GM18951 (cell line): ENCODE measurements around the gene CEP295NL.
"Not testable (repeated sequence)": the region's sequence is repeated elsewhere in the genome, so short reads cannot be mapped to it uniquely, and the experiment has no call there.

Experiments used
- POLR2A ChIP-seq: IDR thresholded peaks from 4 replicates; pipeline ENCODE4 v1.6.1; 2011; ENCODE audit warnings: mild to moderate bottlenecking; ENCODE audit not compliant: insufficient read length, insufficient read depth; ENCODE audit errors: extremely low read depth
- in situ Hi-C: fragments of 300-500 bp; cut with MboI; formaldehyde crosslinking; loops from one replicate; pipeline ENCODE4 v1.12.0; 2022; ENCODE audit warnings: low sequenced_read_pairs, mixed read lengths, inconsistent platforms; ENCODE audit not compliant: unreplicated experiment

The CEP295NL gene

GRCh38 chr17:78905541-78905940 is 2.5 kb upstream of the CEP295NL start:
- in situ Hi-C loops, result no loop called here
- TF ChIP-seq POLR2A, result no peak

- no peak for TF ChIP-seq POLR2A
- in situ Hi-C loops, result no loop called here
Measured at GRCh38 chr17:78905116-78905515, 2.1 kb upstream of the CEP295NL start.

- in situ Hi-C loops, result no loop called here
- TF ChIP-seq POLR2A, result no peak
Measured at GRCh38 chr17:78904371-78904770, 1.4 kb upstream of the CEP295NL start.

GRCh38 chr17:78902231-78902630 is 770 bp downstream of the CEP295NL start:
- in situ Hi-C loops, result not testable (repeated sequence)

GRCh38 chr17:78901806-78902205 is 1.2 kb downstream of the CEP295NL start:
- in situ Hi-C loops, result no loop called here
- TF ChIP-seq POLR2A, result no peak

GRCh38 chr17:78900816-78901215 is 2.2 kb downstream of the CEP295NL start:
- no peak for TF ChIP-seq POLR2A
- in situ Hi-C loops, result no loop called here

GRCh38 chr17:78899361-78900260 is 3.4 kb downstream of the CEP295NL start:
- in situ Hi-C loops, result no loop called here
- no peak for TF ChIP-seq POLR2A

GRCh38 chr17:78898947-78899346 is 4.1 kb downstream of the CEP295NL start:
- no peak for TF ChIP-seq POLR2A
- in situ Hi-C loops, result no loop called here

- TF ChIP-seq POLR2A, result no peak
- in situ Hi-C loops, result no loop called here
Measured at GRCh38 chr17:78898075-78898836, 4.7 kb downstream of the CEP295NL start.

- in situ Hi-C loops, result no loop called here
- no peak for TF ChIP-seq POLR2A
Measured at GRCh38 chr17:78897664-78898047, 5.3 kb downstream of the CEP295NL start.

GRCh38 chr17:78896834-78897663 is 6.0 kb downstream of the CEP295NL start:
- TF ChIP-seq POLR2A, result no peak
- in situ Hi-C loops, result no loop called here

- in situ Hi-C loops, result no loop called here
- no peak for TF ChIP-seq POLR2A
Measured at GRCh38 chr17:78896091-78896833, 6.7 kb downstream of the CEP295NL start.

- in situ Hi-C loops, result no loop called here
- no peak for TF ChIP-seq POLR2A
Measured at GRCh38 chr17:78895322-78895721, 7.7 kb downstream of the CEP295NL start.

GRCh38 chr17:78893684-78894083 is 9.3 kb downstream of the CEP295NL start:
- in situ Hi-C loops, result no loop called here
- TF ChIP-seq POLR2A, result no peak
